Cardiac fibroblast (primary cell): ENCODE results near the gene TMEM131.
A peak's percentile ranks its signal among the peaks of the same experiment; 100 is the strongest.
"Not testable (repeated sequence)": the region's sequence is repeated elsewhere in the genome, so short reads cannot be mapped to it uniquely, and the experiment has no call there.

Source experiments
- DNase-seq, 2 donors: peaks; one replicate each; pipeline versions ENCODE4 v3.0.0 to v3.0.0-alpha.2; 2010; ENCODE audit warnings: low read depth in 2 of 2
- H3K4me3 ChIP-seq, 2 donors: replicated peaks in 1 of 2; 1 replicate in 1 of 2; 2 replicates in 1 of 2; pipeline ENCODE4 v1.5.1; 2011; ENCODE audit warnings: low read depth in 2 of 2, low read length in 2 of 2, mild to moderate bottlenecking in 2 of 2, moderate library complexity in 1 of 2
- CTCF ChIP-seq: IDR thresholded peaks from one replicate; pipeline ENCODE4 v1.5.1; 2011; ENCODE audit warnings: low read depth, mild to moderate bottlenecking, low read length, inconsistent platforms

TMEM131 gene

GRCh38 chr2:97858442-97858841 is 137.3 kb downstream of the TMEM131 start:
- TF ChIP-seq CTCF = no peak
- DNase-seq = no peak
- no peak overlapping the region for H3K4me3 ChIP-seq

- no peak overlapping the region for H3K4me3 ChIP-seq
- TF ChIP-seq CTCF = no peak
- no peak for DNase-seq
Measured at GRCh38 chr2:97857553-97857952, 138.2 kb downstream of the TMEM131 start.

GRCh38 chr2:97853057-97853456 is 142.7 kb downstream of the TMEM131 start:
- not testable (repeated sequence) for H3K4me3 ChIP-seq
- DNase-seq = peak in 1 of 2 donors; percentile 16

GRCh38 chr2:97851172-97851571 is 144.6 kb downstream of the TMEM131 start:
- no peak for DNase-seq
- no peak overlapping the region for H3K4me3 ChIP-seq
- no peak for TF ChIP-seq CTCF

- TF ChIP-seq CTCF = no peak
- peak in 1 of 2 donors; percentile 31 for DNase-seq
- no peak overlapping the region for H3K4me3 ChIP-seq
Measured at GRCh38 chr2:97849881-97850528, 145.7 kb downstream of the TMEM131 start.

GRCh38 chr2:97848306-97848705 is 147.4 kb downstream of the TMEM131 start:
- TF ChIP-seq CTCF = no peak
- no peak for DNase-seq
- H3K4me3 ChIP-seq = no peak overlapping the region

- DNase-seq, H3K4me3 ChIP-seq: not testable (repeated sequence)
Measured at GRCh38 chr2:97846716-97847115, 149.0 kb downstream of the TMEM131 start.

- no peak for TF ChIP-seq CTCF
- DNase-seq = no peak
Measured at GRCh38 chr2:97845818-97846217, 149.9 kb downstream of the TMEM131 start.

More at GRCh38 chr2:97845818-97846217, 149.9 kb downstream of the TMEM131 start:
- H3K4me3 ChIP-seq = no peak overlapping the region
